ENCODE data around the gene METTL23.
"Not testable (repeated sequence)": the region's sequence is repeated elsewhere in the genome, so short reads cannot be mapped to it uniquely, and the experiment has no call there.

METTL23 gene

GRCh38 chr17:76732734-76733617 is 6.3 kb downstream of the METTL23 start:
- peak overlapping the region; percentile 95 for H3K27ac Mint-ChIP-seq
- peaks cover 36% of the 10 kb centered on the region for H3K4me1 Mint-ChIP-seq (ENCODE audit: low read depth)
- H3K4me3 Mint-ChIP-seq: peak overlapping the region; percentile 97
- H3K27me3 Mint-ChIP-seq (ENCODE audit: low read depth): no peaks in the 10 kb centered on the region
- no peaks in the 10 kb centered on the region for H3K9me3 Mint-ChIP-seq
- peaks cover 49% of the 10 kb centered on the region for H3K36me3 Mint-ChIP-seq (ENCODE audit: low read depth)

- Mint-ChIP-seq H3K4me1 (ENCODE audit: low read depth) (peaks cover 42% of the 10 kb centered on the region), H3K27me3 (ENCODE audit: low read depth) (no peaks in the 10 kb centered on the region), H3K9me3 (no peaks in the 10 kb centered on the region), H3K4me3 (peak overlapping the region; percentile 97), H3K27ac (peak overlapping the region; percentile 95), H3K36me3 (ENCODE audit: low read depth) (peaks cover 49% of the 10 kb centered on the region)
These were observed 6.9 kb downstream of the METTL23 start for GRCh38 chr17:76733618-76733957.

GRCh38 chr17:76734080-76734840 is 7.6 kb downstream of the METTL23 start:
- Mint-ChIP-seq H3K27me3 (ENCODE audit: low read depth) (no peaks in the 10 kb centered on the region), H3K4me1 (ENCODE audit: low read depth) (peaks cover 44% of the 10 kb centered on the region), H3K27ac (peak overlapping the region; percentile 95), H3K4me3 (peak overlapping the region; percentile 97), H3K36me3 (ENCODE audit: low read depth) (peaks cover 48% of the 10 kb centered on the region), H3K9me3 (no peaks in the 10 kb centered on the region)

- peak overlapping the region; percentile 97 for H3K4me3 Mint-ChIP-seq
- H3K27me3 Mint-ChIP-seq (ENCODE audit: low read depth): no peaks in the 10 kb centered on the region
- peak overlapping the region; percentile 95 for H3K27ac Mint-ChIP-seq
- peaks cover 41% of the 10 kb centered on the region for H3K4me1 Mint-ChIP-seq (ENCODE audit: low read depth)
- peaks cover 43% of the 10 kb centered on the region for H3K36me3 Mint-ChIP-seq (ENCODE audit: low read depth)
- no peaks in the 10 kb centered on the region for H3K9me3 Mint-ChIP-seq
These were observed 8.4 kb downstream of the METTL23 start for GRCh38 chr17:76735006-76735405.

- peaks cover 43% of the 10 kb centered on the region for H3K36me3 Mint-ChIP-seq (ENCODE audit: low read depth)
- H3K27ac Mint-ChIP-seq: peak overlapping the region; percentile 95
- no peaks in the 10 kb centered on the region for H3K27me3 Mint-ChIP-seq (ENCODE audit: low read depth)
- no peaks in the 10 kb centered on the region for H3K9me3 Mint-ChIP-seq
- H3K4me1 Mint-ChIP-seq (ENCODE audit: low read depth): peaks cover 41% of the 10 kb centered on the region
- peak overlapping the region; percentile 97 for H3K4me3 Mint-ChIP-seq
These were observed 9.1 kb downstream of the METTL23 start for GRCh38 chr17:76735586-76736348.

- Mint-ChIP-seq H3K4me3 (peak overlapping the region; percentile 97), H3K4me1 (ENCODE audit: low read depth) (peaks cover 40% of the 10 kb centered on the region)
These were observed 9.9 kb downstream of the METTL23 start for GRCh38 chr17:76736349-76737081.

GRCh38 chr17:76737082-76737675 is 10.5 kb downstream of the METTL23 start, which contains the start of gene SRSF2:
Gene SRSF2 (minus strand): TSS chr17:76737331. CDS start chr17:76737160, 171 bp downstream.
- peak within 1 kb of the TSS; percentile 97 for H3K4me3 Mint-ChIP-seq
- no peaks in the 10 kb centered on the region for H3K27me3 Mint-ChIP-seq (ENCODE audit: low read depth)
- no peaks in the 10 kb centered on the region for H3K9me3 Mint-ChIP-seq
- peaks cover 39% of the 10 kb centered on the region for H3K36me3 Mint-ChIP-seq (ENCODE audit: low read depth)
- peak within 1 kb of the TSS; percentile 98 for H3K27ac Mint-ChIP-seq
- H3K4me1 Mint-ChIP-seq (ENCODE audit: low read depth): peaks cover 37% of the 10 kb centered on the region

More at GRCh38 chr17:76736349-76737081, 9.9 kb downstream of the METTL23 start:
- Mint-ChIP-seq H3K27me3 (ENCODE audit: low read depth) (no peaks in the 10 kb centered on the region), H3K27ac (peak overlapping the region; percentile 98), H3K9me3 (no peaks in the 10 kb centered on the region), H3K36me3 (ENCODE audit: low read depth) (peaks cover 40% of the 10 kb centered on the region)

- H3K36me3 Mint-ChIP-seq (ENCODE audit: low read depth): peaks cover 40% of the 10 kb centered on the region
- H3K4me3 Mint-ChIP-seq: peak within 1 kb of the TSS; percentile 94
- H3K9me3 Mint-ChIP-seq: no peaks in the 10 kb centered on the region
- no peaks in the 10 kb centered on the region for H3K27me3 Mint-ChIP-seq (ENCODE audit: low read depth)
- H3K4me1 Mint-ChIP-seq (ENCODE audit: low read depth): peaks cover 37% of the 10 kb centered on the region
- peak within 1 kb of the TSS; percentile 98 for H3K27ac Mint-ChIP-seq
These were observed 11.2 kb downstream of the METTL23 start, which contains the start of gene MFSD11 for GRCh38 chr17:76737676-76738467. Gene MFSD11 (plus strand): TSS chr17:76738119. CDS start chr17:76738353, 234 bp downstream.

- Mint-ChIP-seq H3K36me3 (ENCODE audit: low read depth) (peaks cover 35% of the 10 kb centered on the region), H3K4me3 (peak overlapping the region; percentile 94)
These were observed 11.8 kb downstream of the METTL23 start for GRCh38 chr17:76738468-76738850.

GRCh38 chr17:76739568-76740115 is 13.0 kb downstream of the METTL23 start:
- H3K9me3 Mint-ChIP-seq; H3K4me3 Mint-ChIP-seq; H3K27me3 Mint-ChIP-seq (ENCODE audit: low read depth); H3K27ac Mint-ChIP-seq: not testable (repeated sequence)
- H3K36me3 Mint-ChIP-seq (ENCODE audit: low read depth): peaks cover 30% of the 10 kb centered on the region
- peaks cover 22% of the 10 kb centered on the region for H3K4me1 Mint-ChIP-seq (ENCODE audit: low read depth)

More at GRCh38 chr17:76738468-76738850, 11.8 kb downstream of the METTL23 start:
- H3K27me3 Mint-ChIP-seq (ENCODE audit: low read depth): no peaks in the 10 kb centered on the region
- peaks cover 32% of the 10 kb centered on the region for H3K4me1 Mint-ChIP-seq (ENCODE audit: low read depth)
- H3K9me3 Mint-ChIP-seq: no peaks in the 10 kb centered on the region
- peak overlapping the region; percentile 98 for H3K27ac Mint-ChIP-seq

GRCh38 chr17:76740329-76741118 is 13.9 kb downstream of the METTL23 start:
- Mint-ChIP-seq H3K4me3 (no peak overlapping the region), H3K27me3 (ENCODE audit: low read depth) (no peaks in the 10 kb centered on the region), H3K36me3 (ENCODE audit: low read depth) (peaks cover 30% of the 10 kb centered on the region), H3K27ac (no peak overlapping the region), H3K4me1 (ENCODE audit: low read depth) (peaks cover 24% of the 10 kb centered on the region), H3K9me3 (no peaks in the 10 kb centered on the region)

GRCh38 chr17:76742958-76743357 is 16.3 kb downstream of the METTL23 start:
- H3K4me3 Mint-ChIP-seq: no peak overlapping the region
- H3K9me3 Mint-ChIP-seq: no peaks in the 10 kb centered on the region
- H3K27ac Mint-ChIP-seq: no peak overlapping the region
- H3K4me1 Mint-ChIP-seq (ENCODE audit: low read depth): peaks cover 25% of the 10 kb centered on the region
- no peaks in the 10 kb centered on the region for H3K27me3 Mint-ChIP-seq (ENCODE audit: low read depth)
- peaks cover 32% of the 10 kb centered on the region for H3K36me3 Mint-ChIP-seq (ENCODE audit: low read depth)
